Tibial nerve (tissue), 4 donors: ENCODE measurements around the gene FAM120B. TPM values are rescaled to one million over a fixed set of nuclear protein-coding genes. Genes with fewer than 3 reads are reported as not detected.
"Not testable (repeated sequence)": the region's sequence is repeated elsewhere in the genome, so short reads cannot be mapped to it uniquely, and the experiment has no call there.

Experiments
- DNase-seq, 2 donors: peaks; one replicate each; pipeline ENCODE4 v3.0.0-alpha.2; 2019; ENCODE audit warnings: low spot score in 2 of 2
- H3K27ac ChIP-seq, 4 donors: fragments of 200-600 bp; sonication (generic) in 3 of 4; one replicate each; pipeline ENCODE4 v1.5.1; 2017 to 2019; ENCODE audit warnings: mild to moderate bottlenecking in 1 of 4
- H3K27me3 ChIP-seq, 2 donors: fragments of 200-600 bp; sonication (generic) in 1 of 2; one replicate each; pipeline versions ENCODE4 v1.5.1 to v1.6.0; 2017 to 2019
- H3K36me3 ChIP-seq, 3 donors: fragments of 200-600 bp; sonication (generic); one replicate each; pipeline ENCODE4 v1.5.1; 2018 to 2019
- H3K4me1 ChIP-seq, 4 donors: fragments of 200-600 bp; sonication (generic) in 3 of 4; one replicate each; pipeline ENCODE4 v1.5.1; 2017 to 2019
- H3K4me3 ChIP-seq, 4 donors: fragments of 200-600 bp; sonication (generic) in 3 of 4; one replicate each; pipeline ENCODE4 v1.5.1; 2017 to 2019; ENCODE audit warnings: mild to moderate bottlenecking in 1 of 4, moderate library complexity in 1 of 4
- H3K9me3 ChIP-seq, 4 donors: fragments of 200-600 bp; sonication (generic) in 3 of 4; one replicate each; pipeline ENCODE4 v1.5.1; 2017 to 2019
- EP300 ChIP-seq, 2 donors: sonication (generic); formaldehyde crosslinking; IDR thresholded peaks; one replicate each; pipeline ENCODE4 v1.6.1; 2017; ENCODE audit warnings: antibody characterized with exemption in 2 of 2, mild to moderate bottlenecking in 1 of 2
- POLR2A ChIP-seq, 2 donors: fragments of 450-650 bp; IDR thresholded peaks; one replicate each; pipeline ENCODE4 v1.6.1; 2017; ENCODE audit warnings: antibody characterized with exemption in 2 of 2, mild to moderate bottlenecking in 2 of 2, moderate library complexity in 2 of 2
- WGBS, 2 donors: methylation state at CpG; one replicate each; pipeline ENCODE4 v1.1.5; 2018; 5-methylcytosine and 5-hydroxymethylcytosine counted together
- total RNA-seq, 4 donors: library from RNA; depleted of rRNA; stranded (reverse); fragments of >200 nt; gene quantifications; one replicate each; pipeline ENCODE4 v1.1.0, GENCODE V29; 2016
- TF ChIP-seq, protein P1 (sequence below), 5 experiments: fragments of 200-600 bp in 3 of 5; fragments of 450-650 bp in 2 of 5; sonication (generic) in 3 of 5; IDR thresholded peaks; one replicate each; pipeline ENCODE4 v1.5.1; 2016 to 2019; ENCODE audit warnings: antibody characterized with exemption in 5 of 5, mild to moderate bottlenecking in 3 of 5, moderate library complexity in 2 of 5

Gene FAM120B
- total RNA-seq, 4 donors from 2014 or later = 26.0 to 35.4 (median 32.1) TPM

DNA sequence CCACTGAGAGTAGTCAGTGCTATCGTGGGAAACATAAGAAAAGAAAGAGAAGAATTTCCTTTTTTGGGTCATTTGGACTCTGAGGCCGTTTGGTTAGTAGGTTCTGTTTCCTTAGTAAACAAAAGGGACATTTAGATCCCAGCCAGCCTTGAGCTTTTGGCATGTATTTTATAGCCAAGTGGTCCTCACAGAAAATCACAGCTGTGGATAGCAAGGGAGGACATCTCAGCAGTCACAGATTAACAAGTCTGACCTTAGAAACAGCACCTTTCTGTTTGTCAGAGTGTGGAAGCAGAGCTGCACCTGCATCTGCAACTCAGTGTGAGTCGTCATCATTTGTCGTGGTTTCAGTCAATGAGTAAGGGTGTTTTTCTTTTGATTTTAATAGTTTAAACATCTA, 40.5 kb downstream of the FAM120B start:
- Histone ChIP-seq H3K27me3 (no peaks in the 10 kb centered on the region), H3K4me3 (no peak overlapping the region), H3K4me1 (peaks cover 0 to 30% (median 0%) of the 10 kb centered on the region in 4 donors), H3K27ac (peak overlapping the region in 1 of 4 donors; percentile 20), H3K9me3 (no peaks in the 10 kb centered on the region), H3K36me3 (peaks cover 0 to 59% (median 13%) of the 10 kb centered on the region in 3 donors)
- no peak for DNase-seq
- WGBS, 2 donors = 48 to 49% methylated on average over 4 of the region's 4 CpGs
- TF ChIP-seq POLR2A (IDR thresholded peaks at IDR 0.05) (no peak), EP300 (IDR thresholded peaks at IDR 0.05) (no peak)
- TF ChIP-seq, protein P1, sequence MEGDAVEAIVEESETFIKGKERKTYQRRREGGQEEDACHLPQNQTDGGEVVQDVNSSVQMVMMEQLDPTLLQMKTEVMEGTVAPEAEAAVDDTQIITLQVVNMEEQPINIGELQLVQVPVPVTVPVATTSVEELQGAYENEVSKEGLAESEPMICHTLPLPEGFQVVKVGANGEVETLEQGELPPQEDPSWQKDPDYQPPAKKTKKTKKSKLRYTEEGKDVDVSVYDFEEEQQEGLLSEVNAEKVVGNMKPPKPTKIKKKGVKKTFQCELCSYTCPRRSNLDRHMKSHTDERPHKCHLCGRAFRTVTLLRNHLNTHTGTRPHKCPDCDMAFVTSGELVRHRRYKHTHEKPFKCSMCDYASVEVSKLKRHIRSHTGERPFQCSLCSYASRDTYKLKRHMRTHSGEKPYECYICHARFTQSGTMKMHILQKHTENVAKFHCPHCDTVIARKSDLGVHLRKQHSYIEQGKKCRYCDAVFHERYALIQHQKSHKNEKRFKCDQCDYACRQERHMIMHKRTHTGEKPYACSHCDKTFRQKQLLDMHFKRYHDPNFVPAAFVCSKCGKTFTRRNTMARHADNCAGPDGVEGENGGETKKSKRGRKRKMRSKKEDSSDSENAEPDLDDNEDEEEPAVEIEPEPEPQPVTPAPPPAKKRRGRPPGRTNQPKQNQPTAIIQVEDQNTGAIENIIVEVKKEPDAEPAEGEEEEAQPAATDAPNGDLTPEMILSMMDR (IDR thresholded peaks at IDR 0.05) = no peak

DNA sequence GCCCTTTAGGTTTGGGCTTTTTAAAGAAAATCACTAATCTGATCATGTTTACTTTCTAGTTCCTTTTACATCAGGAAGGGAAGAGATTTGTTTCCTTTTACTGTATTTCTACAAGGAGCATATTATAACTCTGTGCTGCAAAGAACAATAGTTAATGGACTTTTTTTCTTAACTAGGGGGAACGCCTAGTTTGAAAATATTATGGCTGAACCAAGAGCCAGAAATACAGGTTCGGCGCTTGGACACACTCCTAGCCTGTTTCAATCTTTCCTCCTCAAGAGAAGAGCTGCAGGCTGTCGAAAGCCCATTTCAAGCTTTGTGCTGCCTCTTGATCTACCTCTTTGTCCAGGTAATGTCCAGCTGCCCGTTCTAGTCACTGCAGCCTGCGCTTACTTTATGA, 41.4 kb downstream of the FAM120B start:
- TF ChIP-seq EP300 (IDR thresholded peaks at IDR 0.05) (no peak), POLR2A (IDR thresholded peaks at IDR 0.05) (no peak)
- TF ChIP-seq, protein P1 (IDR thresholded peaks at IDR 0.05) = no peak
- H3K36me3 ChIP-seq = peaks cover 0 to 54% (median 13%) of the 10 kb centered on the region in 3 donors
- no peak overlapping the region for H3K4me3 ChIP-seq
- H3K27ac ChIP-seq = no peak overlapping the region
- 91 to 93% methylated on average over 6 of the region's 6 CpGs for WGBS, 2 donors
- no peaks in the 10 kb centered on the region for H3K27me3 ChIP-seq
- H3K9me3 ChIP-seq = no peaks in the 10 kb centered on the region
- no peak for DNase-seq
- peaks cover 0 to 30% (median 0%) of the 10 kb centered on the region in 4 donors for H3K4me1 ChIP-seq

DNA sequence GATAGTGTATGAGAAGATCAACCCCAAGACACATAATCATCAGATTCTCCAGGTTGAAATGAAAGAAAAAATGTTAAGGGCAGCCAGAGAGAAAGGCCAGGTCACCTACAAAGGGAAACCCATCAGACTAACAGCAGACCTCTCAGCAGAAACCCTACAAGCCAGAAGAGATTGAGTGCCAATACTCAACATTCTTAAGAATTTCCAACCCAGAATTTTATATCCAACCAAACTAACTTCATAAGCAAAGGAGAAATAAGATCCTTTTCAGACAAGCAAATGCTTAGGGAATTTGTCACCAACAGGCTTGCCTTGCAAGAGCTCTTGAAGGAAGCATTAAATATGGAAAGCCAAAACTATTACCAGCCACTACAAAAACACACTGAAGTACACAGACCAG, 44.9 kb downstream of the FAM120B start:
- not testable (repeated sequence) for DNase-seq, H3K4me3 ChIP-seq, H3K9me3 ChIP-seq, H3K27me3 ChIP-seq, H3K27ac ChIP-seq
- Histone ChIP-seq H3K4me1 (peaks cover 0 to 13% (median 0%) of the 10 kb centered on the region in 4 donors), H3K36me3 (peaks cover 0 to 46% (median 13%) of the 10 kb centered on the region in 3 donors)

DNA sequence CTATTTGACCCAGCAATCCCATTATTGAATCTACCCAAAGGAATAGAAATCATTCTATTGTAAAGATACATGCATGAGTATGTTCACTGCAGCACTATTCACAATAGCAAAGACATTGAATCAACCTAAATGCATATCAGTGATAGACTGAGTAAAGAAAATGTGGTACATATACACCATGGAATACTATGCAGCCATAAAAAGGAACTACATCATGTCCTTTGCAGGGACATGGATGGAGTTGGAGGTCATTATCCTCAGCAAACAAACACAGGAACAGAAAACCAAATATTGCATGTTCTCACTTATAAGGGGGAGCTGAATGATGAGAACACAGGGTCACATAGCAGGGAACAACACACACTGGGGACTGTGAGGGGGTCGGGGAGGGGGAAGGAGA, 48.6 kb downstream of the FAM120B start:
- DNase-seq, H3K27ac ChIP-seq, H3K4me3 ChIP-seq, H3K9me3 ChIP-seq, H3K27me3 ChIP-seq, H3K4me1 ChIP-seq: not testable (repeated sequence)
- H3K36me3 ChIP-seq = peaks cover 0 to 59% (median 7%) of the 10 kb centered on the region in 3 donors
- WGBS, 2 donors = 91 to 97% methylated on average over 1 of the region's 1 CpG

DNA sequence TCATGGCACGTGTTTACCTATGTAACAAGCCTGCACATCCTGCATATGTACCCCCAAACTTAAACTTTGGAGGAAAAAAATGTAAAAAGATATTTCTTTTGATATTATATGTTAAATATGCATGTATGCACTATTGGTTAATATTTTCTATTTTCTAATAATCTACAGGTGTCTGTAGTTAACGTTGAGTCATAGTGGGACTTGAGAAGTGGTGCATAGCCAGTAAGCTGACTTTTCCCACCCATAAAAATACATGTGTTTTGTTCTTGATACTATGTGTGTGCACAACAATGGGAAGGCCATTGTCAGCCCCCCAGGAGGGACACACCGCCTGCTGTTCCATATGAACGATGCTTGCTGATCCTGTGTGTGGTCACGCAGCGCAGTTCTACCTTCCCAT, 49.1 kb downstream of the FAM120B start:
- no peak for TF ChIP-seq POLR2A (IDR thresholded peaks at IDR 0.05)
- peaks cover 0 to 59% (median 2%) of the 10 kb centered on the region in 3 donors for H3K36me3 ChIP-seq

DNA sequence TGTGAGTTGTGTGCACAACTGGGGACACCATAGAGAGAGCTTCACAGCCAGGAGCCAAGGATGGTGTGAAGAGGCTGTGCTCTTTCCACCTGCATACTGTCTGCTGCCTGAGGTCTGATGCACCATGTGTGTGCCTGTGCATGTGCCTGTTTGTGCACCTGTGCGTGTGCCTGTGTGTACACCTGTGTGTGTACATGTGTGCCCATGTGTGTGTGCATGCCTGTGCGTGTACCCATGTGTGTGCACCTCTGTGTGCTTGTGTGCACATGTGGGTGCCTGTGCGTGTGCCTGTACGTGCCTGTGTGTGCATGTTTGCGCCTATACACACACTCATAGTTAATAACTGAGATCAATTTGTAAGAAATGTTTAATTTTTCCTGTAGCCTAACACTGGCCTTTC, 51.3 kb downstream of the FAM120B start:
- no peaks in the 10 kb centered on the region for H3K27me3 ChIP-seq
- no peaks in the 10 kb centered on the region for H3K9me3 ChIP-seq
- H3K4me3 ChIP-seq = no peak overlapping the region
- TF ChIP-seq, protein P1 (IDR thresholded peaks at IDR 0.05) = no peak
- TF ChIP-seq EP300 (IDR thresholded peaks at IDR 0.05) (no peak), POLR2A (IDR thresholded peaks at IDR 0.05) (no peak)
- no peak for DNase-seq
- H3K36me3 ChIP-seq = peaks cover 0 to 68% (median 0%) of the 10 kb centered on the region in 3 donors
- no peak overlapping the region for H3K27ac ChIP-seq
- 89 to 91% methylated on average over 5 of the region's 5 CpGs for WGBS, 2 donors
- no peaks in the 10 kb centered on the region for H3K4me1 ChIP-seq

More for the DNA sequence above, 49.1 kb downstream of the FAM120B start:
- Histone ChIP-seq H3K27me3 (no peaks in the 10 kb centered on the region), H3K4me3 (no peak overlapping the region), H3K27ac (no peak overlapping the region), H3K4me1 (no peaks in the 10 kb centered on the region), H3K9me3 (no peaks in the 10 kb centered on the region)
- whole genome bisulfite sequencing, 2 donors = 84 to 90% methylated on average over 6 of the region's 6 CpGs
- no peak for DNase-seq

DNA sequence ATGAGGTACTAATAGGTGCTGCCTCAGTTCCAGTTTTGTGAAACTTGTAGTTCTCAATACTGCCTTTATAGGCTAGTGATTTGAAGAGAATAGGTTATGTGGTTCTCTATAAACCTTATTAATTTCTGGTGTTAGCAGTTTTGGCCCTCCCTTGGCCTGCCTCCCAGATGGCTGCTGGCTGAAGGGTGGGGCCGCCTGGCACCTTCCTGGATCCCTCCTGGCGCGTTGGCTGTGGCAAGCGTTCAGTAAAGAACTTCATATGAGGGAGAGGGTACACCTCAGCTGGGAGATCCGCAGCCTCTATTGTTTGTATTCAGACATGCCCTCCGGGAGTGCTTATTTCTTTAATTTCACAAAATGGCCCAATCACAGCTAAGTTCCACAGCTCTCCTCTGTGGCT, 51.9 kb downstream of the FAM120B start:
- no peaks in the 10 kb centered on the region for H3K9me3 ChIP-seq
- no peak overlapping the region for H3K27ac ChIP-seq
- no peak for DNase-seq
- H3K4me3 ChIP-seq = no peak overlapping the region
- 87 to 90% methylated on average over 6 of the region's 6 CpGs for WGBS, 2 donors
- TF ChIP-seq POLR2A (IDR thresholded peaks at IDR 0.05) (no peak), EP300 (IDR thresholded peaks at IDR 0.05) (no peak)
- TF ChIP-seq, protein P1 (IDR thresholded peaks at IDR 0.05) = no peak
- H3K36me3 ChIP-seq = peaks cover 0 to 75% (median 0%) of the 10 kb centered on the region in 3 donors
- no peaks in the 10 kb centered on the region for H3K4me1 ChIP-seq
- no peaks in the 10 kb centered on the region for H3K27me3 ChIP-seq
